Measurements from ENCODE around the gene HIPK3.
"Not testable (repeated sequence)": the region's sequence is repeated elsewhere in the genome, so short reads cannot be mapped to it uniquely, and the experiment has no call there.

DNA sequence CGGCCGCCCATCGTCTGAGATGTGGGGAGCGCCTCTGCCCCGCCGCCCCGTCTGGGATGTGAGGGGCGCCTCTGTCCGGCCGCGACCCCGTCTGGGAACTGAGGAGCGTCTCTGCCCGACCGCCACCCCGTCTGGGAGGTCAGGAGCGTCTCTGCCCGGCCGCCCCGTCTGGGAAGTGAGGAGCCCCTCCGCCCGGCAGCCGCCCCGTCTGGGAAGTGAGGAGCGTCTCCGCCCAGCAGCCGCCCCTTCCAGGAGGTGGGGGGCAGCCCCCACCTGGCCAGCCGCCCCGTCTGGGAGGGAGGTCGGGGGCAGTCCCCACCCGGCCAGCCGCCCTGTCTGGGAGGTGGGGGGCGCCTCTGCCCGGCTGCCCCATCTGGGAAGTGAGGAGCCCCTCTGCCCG, 13.5 kb upstream of the HIPK3 start:
- TF ChIP-seq CTCF (IDR thresholded peaks at IDR 0.05; ENCODE audit: low read depth, low read length); EZH2phosphoT487 (IDR thresholded peaks at IDR 0.05; ENCODE audit: low read depth): not testable (repeated sequence)

All from OCI-LY3 (cell line).